Right cardiac atrium (tissue), 5 donors: Measurements from ENCODE around the gene ITGB3. TPM values are rescaled to one million over a fixed set of nuclear protein-coding genes. Genes with fewer than 3 reads are reported as not detected.
"Not testable (repeated sequence)": the region's sequence is repeated elsewhere in the genome, so short reads cannot be mapped to it uniquely, and the experiment has no call there.

Source experiments
- ATAC-seq, 2 donors: fragments of 200-7000 bp; cut with Tn5 transposase; one replicate each; pipeline versions ENCODE4 v1.8.0 to v1.9.1; 2020; ENCODE audit warnings: moderate library complexity in 2 of 2, mild to moderate bottlenecking in 1 of 2
- DNase-seq, 3 donors: peaks; one replicate each; pipeline ENCODE4 v3.0.0-alpha.2; 2020
- H3K27ac ChIP-seq: one replicate; pipeline ENCODE4 v1.5.1; 2013; ENCODE audit warnings: mild to moderate bottlenecking, low read length, control low read depth, moderate library complexity
- H3K27me3 ChIP-seq: one replicate; pipeline ENCODE4 v1.6.1; 2013; ENCODE audit not compliant: control insufficient read depth, insufficient read depth
- H3K4me1 ChIP-seq: one replicate; pipeline ENCODE4 v1.6.1; 2013; ENCODE audit warnings: low read length; ENCODE audit not compliant: control insufficient read depth, insufficient read depth
- H3K4me3 ChIP-seq: one replicate; pipeline ENCODE4 v1.5.1; 2013; ENCODE audit warnings: low read length, control low read depth
- H3K9me3 ChIP-seq: one replicate; pipeline ENCODE4 v1.6.1; 2013; ENCODE audit warnings: low read length; ENCODE audit not compliant: control insufficient read depth
- WGBS: extraction: QIAGEN DNeasy Blood & Tissue Kit; methylation state at CpG from one replicate; pipeline ENCODE4 v1.1.7; 2013; 5-methylcytosine and 5-hydroxymethylcytosine counted together
- intact Hi-C, 4 donors: fragments of 100-400 bp; cut with DNase I; formaldehyde crosslinking; loops; one replicate each; pipeline versions ENCODE4 v1.11.0 to v1.14.0; 2022 to 2023
- polyA plus RNA-seq: library from polyadenylated mRNA; stranded (reverse); fragments of 200-250 nt; gene quantifications from one replicate; pipeline ENCODE4 v1.2.3, GENCODE V29; 2013
- total RNA-seq, 4 donors: library from RNA; stranded (reverse); fragmentation: NEBNext Ultra II Directional; extraction: Animal tissue kit (Norgen Biotek cat#: 25700); gene quantifications; one replicate each; pipeline ENCODE4 v1.2.1, GENCODE V29; 2021
- donor health status: healthy with polysubstance abuse.
- donor health status: DM: no; HTN: yes; CAD: no.
- donor health status: DM: no; HTN: no; CAD: no.
- donor health status: DM: no; HTN: yes; CAD: no; lungs with severe emphysema.
- donor health status: DM: yes; HTN: yes; CAD: no.

The ITGB3 gene
- total and polyA plus RNA-seq, 5 donors: 2.3 to 11.9 (median 6.3) TPM

DNA sequence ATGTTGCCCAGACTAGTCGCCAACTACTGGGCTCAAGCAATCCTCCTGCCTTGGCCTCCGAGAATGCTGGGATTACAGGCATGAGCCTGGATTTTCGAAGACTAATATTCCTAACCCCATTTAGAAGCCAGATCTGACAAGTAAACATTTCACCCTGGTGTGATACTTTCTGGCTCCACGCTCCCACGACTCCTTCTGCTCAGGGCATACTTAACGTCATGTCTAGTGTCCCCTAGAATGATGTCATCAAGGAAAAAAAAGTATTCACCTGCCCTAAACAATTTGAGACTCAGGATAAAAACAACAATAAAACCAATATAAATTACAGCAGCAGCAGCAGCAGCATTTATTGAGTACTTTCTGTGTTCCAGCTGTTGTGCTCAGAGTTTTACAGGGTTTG is 13.2 kb downstream of the ITGB3 start:
- 84% methylated on average over 6 of the region's 6 CpGs for WGBS
- Histone ChIP-seq H3K27ac (no peak overlapping the region), H3K4me1 (peaks cover 7% of the 10 kb centered on the region), H3K4me3 (no peak overlapping the region), H3K27me3 (no peaks in the 10 kb centered on the region), H3K9me3 (no peaks in the 10 kb centered on the region)
- intact Hi-C loops: no loop called here
- no peak for ATAC-seq
- DNase-seq: no peak

DNA sequence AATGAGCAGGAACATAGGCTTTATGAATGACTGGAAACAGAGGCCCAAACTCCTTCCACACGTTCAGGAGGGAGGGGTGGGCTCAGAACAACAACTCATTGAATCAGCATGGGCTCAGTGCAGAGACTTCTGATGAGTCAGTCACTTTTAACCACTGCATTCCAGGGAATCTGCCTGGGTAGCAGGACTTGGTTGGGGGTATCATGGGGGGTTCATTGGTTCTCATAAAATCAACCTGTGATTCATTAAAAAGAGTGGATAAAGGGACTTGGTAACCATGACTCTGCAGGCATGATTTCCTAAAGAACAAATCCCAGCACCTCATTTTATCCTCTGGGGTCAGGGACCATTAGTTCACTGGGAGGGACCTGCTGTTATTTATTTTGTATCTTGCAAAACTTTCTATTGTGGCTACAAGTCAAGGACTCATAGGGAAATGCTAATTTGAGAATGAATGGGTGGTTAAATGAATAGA is 13.8 kb downstream of the ITGB3 start:
- Histone ChIP-seq H3K27me3 (no peaks in the 10 kb centered on the region), H3K4me3 (no peak overlapping the region), H3K27ac (no peak overlapping the region), H3K9me3 (no peaks in the 10 kb centered on the region), H3K4me1 (peaks cover 7% of the 10 kb centered on the region)
- DNase-seq (no peak), ATAC-seq (no peak)
- intact Hi-C loops: no loop called here
- WGBS: 48% methylated on average over 1 of the region's 1 CpG

DNA sequence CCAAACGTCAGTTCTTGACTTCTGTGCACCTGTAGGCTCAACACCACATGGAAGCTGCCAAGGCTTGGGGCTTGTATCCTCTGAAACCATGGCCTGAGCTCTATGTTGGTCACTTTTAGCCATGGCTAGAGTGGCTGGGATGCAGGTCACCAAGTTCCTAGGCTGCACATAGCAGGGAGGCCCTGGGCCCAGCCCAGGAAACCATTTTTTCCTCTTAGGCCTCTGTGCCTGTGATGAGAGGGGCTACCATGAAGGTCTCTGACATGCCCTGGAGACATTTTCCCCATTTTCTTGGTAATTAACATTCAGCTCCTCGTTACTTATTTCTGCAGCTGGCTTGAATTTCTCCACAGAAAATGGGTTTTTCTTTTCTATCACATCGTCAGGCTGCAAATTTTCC is 15.3 kb downstream of the ITGB3 start:
- H3K27me3 ChIP-seq, intact Hi-C loops, DNase-seq, H3K27ac ChIP-seq, H3K4me1 ChIP-seq, H3K4me3 ChIP-seq, H3K9me3 ChIP-seq, ATAC-seq: not testable (repeated sequence)
- 89% methylated on average over 3 of the region's 3 CpGs for WGBS

GRCh38 chr17:47269561-47270280 is 16.1 kb downstream of the ITGB3 start:
- ATAC-seq, H3K27me3 ChIP-seq, H3K27ac ChIP-seq, intact Hi-C loops, H3K4me3 ChIP-seq, H3K9me3 ChIP-seq, DNase-seq: not testable (repeated sequence)
- peaks cover 11% of the 10 kb centered on the region for H3K4me1 ChIP-seq

- DNase-seq: no peak
- Histone ChIP-seq H3K27me3 (no peaks in the 10 kb centered on the region), H3K4me3 (no peak overlapping the region), H3K9me3 (no peaks in the 10 kb centered on the region), H3K27ac (no peak overlapping the region), H3K4me1 (peaks cover 13% of the 10 kb centered on the region)
- WGBS: 86% methylated on average over 2 of the region's 2 CpGs
- ATAC-seq: no peak
- intact Hi-C loops: no loop called here
Measured at GRCh38 chr17:47270946-47271705, 17.5 kb downstream of the ITGB3 start.

DNA sequence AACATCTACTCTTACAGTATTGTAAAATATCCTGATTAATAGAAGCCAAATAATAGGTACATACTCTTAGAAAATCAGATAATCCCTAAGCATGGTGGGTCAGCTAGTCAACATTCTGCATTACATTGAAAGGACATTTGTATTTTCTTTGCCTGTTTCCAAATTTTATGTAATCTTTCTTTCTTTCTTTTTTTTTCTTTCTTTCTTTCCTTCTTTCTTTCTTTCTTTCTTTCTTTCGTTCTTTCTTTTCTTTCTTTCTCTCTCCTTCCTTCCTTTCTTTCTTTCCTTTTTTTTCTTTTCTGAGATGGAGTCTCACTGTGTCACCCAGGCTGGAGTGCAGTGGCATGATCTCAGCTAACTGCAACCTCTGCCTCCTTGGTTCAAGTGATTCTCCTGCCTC is 18.9 kb downstream of the ITGB3 start:
- DNase-seq (no peak), ATAC-seq (no peak)
- 82% methylated on average over 1 of the region's 1 CpG for WGBS
- Histone ChIP-seq H3K4me1 (peaks cover 24% of the 10 kb centered on the region), H3K27me3 (no peaks in the 10 kb centered on the region), H3K9me3 (no peaks in the 10 kb centered on the region), H3K27ac (no peak overlapping the region), H3K4me3 (no peak overlapping the region)
- intact Hi-C loops: no loop called here

DNA sequence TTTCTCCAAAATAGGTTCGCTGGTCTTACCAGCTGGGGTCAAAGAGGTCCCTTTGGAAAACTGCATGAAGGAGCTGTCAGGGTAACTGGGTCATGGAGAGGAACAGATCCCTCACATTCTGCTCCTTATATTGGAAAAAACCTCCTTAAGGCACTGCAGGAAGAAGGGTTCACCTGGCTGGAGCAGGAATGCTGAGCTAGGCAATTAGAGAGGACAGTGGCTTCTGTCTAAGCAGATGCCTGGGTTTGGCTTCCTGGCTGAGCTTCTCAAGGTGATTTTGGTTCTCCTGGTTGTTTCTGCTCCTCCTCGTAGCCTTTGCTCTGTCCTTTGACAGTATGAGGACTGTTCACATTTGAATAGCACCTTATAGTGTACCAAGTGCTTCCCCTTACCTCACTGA is 19.6 kb downstream of the ITGB3 start:
- Histone ChIP-seq H3K27ac (no peak overlapping the region), H3K4me3 (no peak overlapping the region), H3K9me3 (no peaks in the 10 kb centered on the region), H3K27me3 (no peaks in the 10 kb centered on the region), H3K4me1 (peaks cover 24% of the 10 kb centered on the region)
- WGBS: 96% methylated on average over 2 of the region's 2 CpGs
- DNase-seq (no peak), ATAC-seq (no peak)
- intact Hi-C loops: no loop called here

DNA sequence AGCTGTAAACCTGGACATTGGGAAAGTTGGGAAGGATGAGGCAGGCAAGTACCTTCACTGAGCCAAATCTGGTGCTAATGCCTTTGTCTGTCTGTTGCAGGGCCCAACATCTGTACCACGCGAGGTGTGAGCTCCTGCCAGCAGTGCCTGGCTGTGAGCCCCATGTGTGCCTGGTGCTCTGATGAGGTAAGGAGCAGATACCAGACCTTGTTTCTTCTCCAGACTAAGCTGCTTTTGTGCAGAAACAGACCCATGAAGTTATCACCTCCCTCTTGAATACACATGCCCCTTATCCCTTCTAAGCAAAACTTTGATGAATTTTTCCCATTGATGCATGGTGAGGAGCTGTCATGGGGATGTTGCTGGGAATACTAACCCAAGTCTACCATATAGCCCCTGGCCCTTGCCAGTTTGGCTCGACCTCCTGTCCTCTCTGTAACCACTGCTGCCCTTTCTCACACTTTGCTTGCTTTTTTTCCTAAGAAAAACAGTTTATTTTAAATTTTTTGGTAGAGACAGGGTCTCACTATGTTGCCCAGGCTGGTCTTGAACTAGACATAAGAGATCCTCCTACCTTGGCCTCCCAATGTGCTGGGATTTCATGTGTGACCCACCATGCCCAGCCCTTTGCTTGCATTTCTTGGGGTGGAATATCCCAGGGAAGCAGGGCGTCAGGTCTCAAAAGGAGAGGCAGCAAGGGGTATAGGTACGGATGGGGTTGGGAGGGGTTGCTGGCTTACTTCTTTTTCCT is 20.9 kb downstream of the ITGB3 start:
- no peak for DNase-seq
- no peak overlapping the region for H3K4me3 ChIP-seq
- H3K4me1 ChIP-seq: peaks cover 27% of the 10 kb centered on the region
- H3K27me3 ChIP-seq: no peaks in the 10 kb centered on the region
- peak overlapping the region; percentile 34 for H3K27ac ChIP-seq
- intact Hi-C loops: no loop called here
- no peaks in the 10 kb centered on the region for H3K9me3 ChIP-seq
- 80% methylated on average over 5 of the region's 5 CpGs for whole genome bisulfite sequencing
- ATAC-seq: no peak

- Histone ChIP-seq H3K27ac (peak overlapping the region; percentile 87), H3K4me1 (peaks cover 34% of the 10 kb centered on the region), H3K9me3 (no peaks in the 10 kb centered on the region), H3K27me3 (no peaks in the 10 kb centered on the region), H3K4me3 (no peak overlapping the region)
- ATAC-seq (peak; percentile 66 to 80), DNase-seq (peak; percentile 90 to 97 (median 97))
- intact Hi-C loops: no loop called here
- 20% methylated on average over 13 of the region's 13 CpGs for WGBS
Measured at GRCh38 chr17:47275245-47275984, 21.8 kb downstream of the ITGB3 start.

GRCh38 chr17:47276444-47276843 is 22.8 kb downstream of the ITGB3 start:
- 79% methylated on average over 3 of the region's 3 CpGs for WGBS
- no peaks in the 10 kb centered on the region for H3K9me3 ChIP-seq
- ATAC-seq (peak in 1 of 2 donors; percentile 5), DNase-seq (no peak)
- no peaks in the 10 kb centered on the region for H3K27me3 ChIP-seq
- peaks cover 34% of the 10 kb centered on the region for H3K4me1 ChIP-seq
- peak overlapping the region; percentile 87 for H3K27ac ChIP-seq
- H3K4me3 ChIP-seq: no peak overlapping the region
- intact Hi-C loops: no loop called here
